ENCODE measurements around the gene NANOS3.

- TF ChIP-seq SPI1 (IDR thresholded peaks at IDR 0.05; ENCODE audit: borderline replicate concordance, insufficient read depth, low read depth, low read length) (peak; percentile 47; the same call in 1 of the 2 replicates), CEBPB (IDR thresholded peaks at IDR 0.05; ENCODE audit: borderline replicate concordance in 1 of 2, low read depth in 2 of 2, low read length in 2 of 2) (no peak), POLR2A (IDR thresholded peaks at IDR 0.05; ENCODE audit: low read depth, low read length) (peak; percentile 88), CTCF (IDR thresholded peaks at IDR 0.05 in 2 of 3, conservative IDR thresholded peaks at IDR 0.05 in 1 of 3; ENCODE audit: control insufficient read depth in 2 of 3, extremely low read depth in 1 of 3, insufficient read depth in 1 of 3, low read depth in 3 of 3, low read length in 3 of 3) (no peak), REST (IDR thresholded peaks at IDR 0.05; ENCODE audit: low read depth, low read length) (no peak), RAD21 (IDR thresholded peaks at IDR 0.05; ENCODE audit: insufficient read depth, low read depth, low read length) (no peak)
These were observed 28.9 kb downstream of the NANOS3 start, which contains the start of the genes BRME1 and CC2D1A for GRCh38 chr19:13905634-13906520.
